Stimulated activated CD8-positive, alpha-beta memory T cell treated with anti-CD3 and anti-CD28 coated beads, Interleukin-12 subunit alpha, Interleukin-12 subunit beta, amount 100 ng/mL, for 4 hours (primary cell): ENCODE data around the gene PLVAP.

Experiments used
- DNase-seq: peaks from one replicate; pipeline ENCODE4 v3.0.0-alpha.2; 2020; ENCODE audit warnings: low read depth

The PLVAP gene, protein sequence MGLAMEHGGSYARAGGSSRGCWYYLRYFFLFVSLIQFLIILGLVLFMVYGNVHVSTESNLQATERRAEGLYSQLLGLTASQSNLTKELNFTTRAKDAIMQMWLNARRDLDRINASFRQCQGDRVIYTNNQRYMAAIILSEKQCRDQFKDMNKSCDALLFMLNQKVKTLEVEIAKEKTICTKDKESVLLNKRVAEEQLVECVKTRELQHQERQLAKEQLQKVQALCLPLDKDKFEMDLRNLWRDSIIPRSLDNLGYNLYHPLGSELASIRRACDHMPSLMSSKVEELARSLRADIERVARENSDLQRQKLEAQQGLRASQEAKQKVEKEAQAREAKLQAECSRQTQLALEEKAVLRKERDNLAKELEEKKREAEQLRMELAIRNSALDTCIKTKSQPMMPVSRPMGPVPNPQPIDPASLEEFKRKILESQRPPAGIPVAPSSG

DNA sequence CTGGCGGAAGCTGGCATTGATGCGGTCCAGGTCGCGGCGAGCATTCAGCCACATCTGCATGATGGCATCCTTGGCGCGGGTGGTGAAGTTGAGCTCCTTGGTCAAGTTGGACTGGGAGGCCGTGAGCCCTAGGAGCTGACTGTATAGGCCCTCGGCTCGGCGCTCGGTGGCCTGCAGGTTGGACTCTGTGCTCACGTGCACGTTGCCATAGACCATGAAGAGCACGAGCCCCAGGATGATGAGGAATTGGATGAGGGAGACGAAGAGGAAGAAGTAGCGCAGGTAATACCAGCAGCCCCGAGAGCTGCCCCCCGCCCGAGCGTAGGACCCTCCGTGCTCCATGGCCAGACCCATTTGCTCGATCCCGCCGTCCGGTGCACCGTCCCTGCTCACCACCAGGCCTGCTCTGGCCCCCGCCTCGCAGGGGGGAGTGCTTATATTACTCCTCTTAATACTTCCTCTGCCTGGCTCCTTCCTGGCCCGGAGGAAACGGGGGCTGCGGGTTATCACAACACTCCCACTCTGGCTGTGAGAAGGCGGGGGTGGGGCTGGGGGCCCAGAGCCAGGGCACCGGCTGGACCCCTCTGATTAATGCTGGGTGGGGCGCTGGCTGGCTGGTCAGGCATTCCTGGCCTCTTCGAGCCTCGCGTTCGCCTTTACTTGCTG, at the start of gene PLVAP:
Gene PLVAP, minus strand, starts transcription at position 408 of the 666 bp plus-strand sequence. Its CDS starts 54 bp downstream, at position 354.
- no peak for DNase-seq

GRCh38 chr19:17424743-17425365, 47.7 kb upstream of the PLVAP start:
- no peak for DNase-seq

GRCh38 chr19:17423429-17424208, 46.5 kb upstream of the PLVAP start:
- DNase-seq, result no peak

- DNase-seq, result no peak
These were observed 44.8 kb upstream of the PLVAP start for GRCh38 chr19:17421942-17422341.

DNA sequence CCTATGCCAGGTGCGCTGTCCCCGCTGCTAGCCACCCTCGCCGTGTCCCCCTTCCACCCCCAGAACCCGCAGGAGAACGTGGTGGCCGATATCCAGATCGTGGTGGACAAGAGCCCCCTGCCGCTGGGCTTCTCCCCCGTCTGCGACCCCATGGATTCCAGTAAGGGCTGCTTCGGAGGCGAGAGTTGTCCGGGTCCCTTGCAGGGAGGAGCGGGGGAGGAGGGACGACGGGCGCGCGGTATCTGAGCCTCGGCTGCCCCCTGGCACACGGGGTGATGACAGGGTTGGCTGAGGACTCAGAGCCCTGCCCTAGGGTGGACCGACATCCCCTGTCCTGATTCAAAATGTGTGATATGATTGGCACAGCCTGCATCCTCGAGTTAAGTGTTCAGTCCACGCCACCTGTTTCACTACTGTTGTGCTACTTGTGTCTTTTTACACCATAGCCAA, 43.4 kb upstream of the PLVAP start:
- DNase-seq, result no peak

DNA sequence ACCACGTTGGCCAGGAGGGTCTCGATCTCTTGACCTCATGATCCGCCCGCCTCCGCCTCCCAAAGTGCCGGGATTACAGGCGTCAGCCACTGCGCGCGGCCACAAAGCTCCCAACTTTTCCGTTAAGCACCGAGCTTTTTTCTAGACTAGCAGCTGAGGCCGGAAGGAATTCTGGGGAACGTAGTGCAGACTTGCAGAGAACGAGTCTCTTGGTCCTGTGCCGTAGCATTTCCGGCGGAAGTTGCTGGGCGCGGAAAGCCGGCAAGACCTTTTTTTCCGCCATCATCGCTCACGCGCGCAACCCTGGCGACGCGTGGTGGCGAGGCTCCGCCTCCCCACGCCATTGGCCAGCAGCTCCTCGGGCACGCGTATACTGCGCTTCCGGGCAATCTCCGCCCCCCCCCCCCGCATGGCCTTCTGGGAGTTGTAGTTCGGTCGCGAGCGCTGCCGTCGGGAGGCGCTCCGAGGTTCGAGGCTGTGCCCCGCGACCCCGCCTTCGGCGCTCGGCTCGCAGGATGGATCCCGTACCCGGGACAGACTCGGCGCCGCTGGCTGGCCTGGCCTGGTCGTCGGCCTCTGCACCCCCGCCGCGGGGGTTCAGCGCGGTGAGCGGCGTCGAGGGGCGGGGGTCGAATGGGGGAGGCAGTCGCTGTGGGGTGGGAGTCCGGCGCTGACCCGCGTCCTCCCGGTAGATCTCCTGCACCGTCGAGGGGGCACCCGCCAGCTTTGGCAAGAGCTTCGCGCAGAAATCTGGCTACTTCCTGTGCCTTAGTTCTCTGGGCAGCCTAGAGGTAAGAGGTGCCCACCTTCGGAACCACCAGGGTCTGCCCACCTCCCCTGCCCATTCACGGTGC, 42.7 kb upstream of the PLVAP start, which contains the start of gene MVB12A:
Gene MVB12A, plus strand, starts transcription at position 427 of the 854 bp plus-strand sequence. Its CDS starts 89 bp downstream, at position 516.
- DNase-seq, result peak; percentile 91

DNA sequence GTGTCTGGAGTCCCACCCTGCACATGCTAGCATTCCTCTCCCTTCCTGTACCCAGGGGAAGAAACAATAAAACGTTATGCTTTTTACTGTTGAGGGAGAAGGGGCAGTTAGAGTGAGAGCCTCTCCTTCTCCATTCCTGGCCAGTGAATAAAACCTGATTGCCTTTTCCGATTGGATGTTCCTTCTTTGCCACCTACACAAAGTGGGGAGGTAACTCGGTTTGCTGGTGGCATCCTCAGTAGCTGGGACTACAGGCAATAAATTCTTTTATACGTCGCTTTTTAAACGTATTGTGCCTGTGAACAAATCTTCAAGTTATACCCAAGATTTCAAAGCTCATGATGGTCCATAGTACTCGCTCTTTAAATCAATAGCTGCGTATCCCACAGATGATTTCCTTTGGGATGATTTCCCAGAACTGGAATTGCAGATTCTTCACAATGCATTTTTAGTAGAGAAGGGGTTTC, 42.0 kb upstream of the PLVAP start:
- no peak for DNase-seq

GRCh38 chr19:17418710-17419109, 41.6 kb upstream of the PLVAP start:
- no peak for DNase-seq

- no peak for DNase-seq
These were observed 38.0 kb upstream of the PLVAP start for GRCh38 chr19:17415121-17415520.

DNA sequence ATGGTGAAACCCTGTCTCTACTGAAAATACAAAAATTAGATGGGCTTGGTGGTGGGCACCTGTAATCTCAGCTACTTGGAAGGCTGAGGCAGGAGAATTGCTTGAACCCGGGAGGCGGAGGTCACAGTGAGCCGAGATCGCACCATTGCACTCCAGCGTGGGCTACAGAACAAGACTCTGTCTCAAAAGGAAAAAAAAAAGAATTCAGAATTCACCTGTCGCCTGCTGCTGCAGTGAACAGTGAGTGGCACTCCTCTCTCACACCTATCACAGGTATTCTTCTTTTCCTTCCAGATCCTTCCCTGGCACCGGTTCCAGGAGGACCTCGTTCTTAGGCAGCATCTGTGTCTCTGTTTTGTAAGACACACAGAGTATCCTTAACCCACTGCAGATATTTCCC, 37.0 kb upstream of the PLVAP start:
- DNase-seq, result no peak

DNA sequence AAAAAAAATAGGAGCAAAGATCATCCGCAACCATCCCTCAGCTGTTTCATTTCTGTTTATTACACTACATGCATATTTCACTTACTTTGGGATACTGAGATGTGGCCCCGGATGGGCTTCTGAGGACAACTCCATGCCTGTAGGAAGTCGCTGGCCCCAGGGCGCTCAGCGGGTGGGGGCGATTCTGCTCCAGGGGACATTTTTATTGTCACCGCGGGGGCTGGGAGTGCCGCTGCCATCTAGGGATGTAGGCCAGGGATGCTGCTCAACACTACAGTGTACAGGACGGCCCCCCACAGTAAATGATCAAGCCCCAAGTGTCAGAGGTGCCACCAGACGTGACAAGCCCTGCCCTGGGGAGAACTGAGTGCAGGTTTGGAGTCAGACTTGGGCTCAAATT, 34.7 kb upstream of the PLVAP start:
- DNase-seq, result no peak

DNA sequence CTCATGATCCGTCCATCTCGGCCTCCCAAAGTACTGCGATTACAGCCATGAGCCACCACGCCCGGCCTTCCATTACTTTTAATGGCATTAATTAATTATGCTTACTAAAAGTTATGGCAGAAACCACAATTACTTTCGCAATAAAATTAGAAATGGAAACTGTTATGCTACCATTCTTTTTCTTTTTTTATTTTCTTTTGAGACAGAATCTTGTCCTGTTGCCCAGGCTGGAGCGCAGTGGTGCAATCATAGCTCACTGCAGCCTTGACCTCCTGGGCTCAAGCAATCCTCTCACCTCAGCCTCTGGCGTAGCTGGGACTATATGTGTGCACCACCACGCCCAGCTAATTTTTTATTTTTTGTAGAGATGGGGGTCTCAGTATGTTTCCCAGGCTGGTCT, 32.8 kb upstream of the PLVAP start:
- no peak for DNase-seq

DNA sequence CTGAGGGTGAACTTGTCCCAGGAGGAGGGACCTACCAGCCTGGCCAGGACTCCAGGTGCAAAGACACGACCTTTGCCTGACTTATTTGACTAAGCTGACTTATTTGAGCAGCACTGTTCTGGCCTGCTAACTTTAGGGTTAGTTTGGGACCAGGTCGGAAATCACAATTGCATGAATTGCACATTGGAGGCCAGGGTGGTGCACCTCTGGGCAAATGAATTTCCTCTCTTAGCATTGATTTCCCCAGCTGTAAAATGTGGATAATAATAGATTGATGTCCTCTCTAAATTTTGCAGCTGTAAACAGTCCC, 29.7 kb upstream of the PLVAP start:
- no peak for DNase-seq

- no peak for DNase-seq
These were observed 29.1 kb upstream of the PLVAP start for GRCh38 chr19:17406046-17406886.

- DNase-seq, result no peak
These were observed 28.3 kb upstream of the PLVAP start, which contains the start of gene BST2 for GRCh38 chr19:17405250-17406045. Gene BST2, minus strand, starts transcription at chr19:17405630. Its CDS starts 55 bp downstream, at chr19:17405575.

DNA sequence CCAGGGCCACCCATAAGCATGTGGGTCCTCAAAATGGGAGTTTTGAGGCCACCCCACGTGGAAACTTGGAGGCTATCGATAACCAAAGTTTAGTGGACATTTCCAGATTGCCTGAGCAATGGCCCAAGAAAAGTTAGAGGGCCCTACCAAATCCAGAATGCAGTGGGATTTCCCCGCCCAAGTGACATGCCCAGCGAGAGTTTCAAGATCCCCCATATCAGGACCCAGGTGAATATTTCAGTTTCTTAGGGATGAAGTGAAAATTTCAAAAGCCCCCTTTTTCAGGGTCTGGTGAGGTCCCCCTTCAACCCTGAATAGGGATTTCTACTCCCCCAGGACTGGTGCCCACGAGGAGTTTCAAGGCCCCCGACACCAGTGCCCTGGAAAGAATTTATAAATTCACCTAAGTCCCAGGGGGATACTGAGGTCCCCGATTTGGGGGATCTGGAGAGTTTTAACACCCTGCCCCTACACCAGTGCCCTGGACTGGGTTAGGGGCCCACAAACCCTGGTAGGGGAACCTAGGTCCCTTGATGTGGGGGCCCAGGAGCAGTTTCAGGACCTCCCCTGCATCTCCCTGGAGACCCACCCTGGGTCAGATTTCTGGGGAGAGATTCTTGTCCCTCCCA, 27.6 kb upstream of the PLVAP start:
- no peak for DNase-seq

- no peak for DNase-seq
These were observed 26.9 kb upstream of the PLVAP start for GRCh38 chr19:17404015-17404414.

- no peak for DNase-seq
These were observed 26.1 kb upstream of the PLVAP start for GRCh38 chr19:17402982-17403855.
